SK-N-SH (cell line): ENCODE results near the gene SESTD1. TPM values are rescaled to one million over a fixed set of nuclear protein-coding genes. Genes with fewer than 3 reads are reported as not detected.

Experiments used
- CTCF ChIA-PET: fragments of 300-600, 350-600 bp; formaldehyde crosslinking; extraction: SDS; loops from one replicate; lab custom pipeline; 2021; lab: Yijun Ruan, JAX
- POLR2A ChIA-PET: fragments of 350-600 bp; sonication (Branson Sonifier 250); formaldehyde crosslinking; extraction: SDS; loops from one replicate; lab custom pipeline; 2020; ENCODE audit warnings: antibody characterized with exemption, inconsistent platforms; lab: Yijun Ruan, JAX
- DNase-seq: peaks from one replicate; pipeline ENCODE4 v3.0.0; 2012
- H2AFZ ChIP-seq: fragments of 200-600 bp; sonication (generic); 2 replicates; pipeline ENCODE4 v1.8.1; 2016; ENCODE audit warnings: antibody characterized with exemption, mild to moderate bottlenecking, low read depth
- H3F3A ChIP-seq: fragments of 200-600 bp; sonication (generic); replicated peaks from 2 replicates; pipeline ENCODE3; 2016; ENCODE audit warnings: antibody characterized with exemption, mild to moderate bottlenecking; ENCODE audit not compliant: insufficient read depth
- H3K27ac ChIP-seq, 2 experiments: fragments of 200-500 bp in 1 of 2; fragments of 200-600 bp in 1 of 2; sonication (Bioruptor generic) in 1 of 2; sonication (generic), shearing (Covaris generic) in 1 of 2; 2 replicates each; pipeline versions ENCODE4 v1.5.1 to v1.6.1; 2014 to 2016; ENCODE audit warnings: low read depth in 2 of 2, inconsistent platforms in 1 of 2, low read length in 1 of 2, mild to moderate bottlenecking in 1 of 2, mixed read lengths in 1 of 2
- H3K27me3 ChIP-seq: fragments of 200-600 bp; sonication (generic), shearing (Covaris generic); 2 replicates; pipeline ENCODE4 v1.6.1; 2016; ENCODE audit warnings: mixed run types; ENCODE audit not compliant: insufficient read depth
- H3K36me3 ChIP-seq, 2 experiments: fragments of 200-500 bp in 1 of 2; fragments of 200-600 bp in 1 of 2; sonication (Bioruptor generic) in 1 of 2; sonication (generic) in 1 of 2; replicated peaks in 1 of 2; 2 replicates each; pipeline versions ENCODE3 to v1.5.1; 2014 to 2016; ENCODE audit warnings: low read length in 1 of 2, mild to moderate bottlenecking in 1 of 2; ENCODE audit not compliant: insufficient read depth in 2 of 2, control insufficient read depth in 1 of 2
- H3K4me1 ChIP-seq, 2 experiments: fragments of 200-500 bp in 1 of 2; fragments of 200-600 bp in 1 of 2; sonication (Bioruptor generic) in 1 of 2; sonication (generic), shearing (Covaris generic) in 1 of 2; 2 replicates each; pipeline versions ENCODE4 v1.5.1 to v1.6.1; 2014 to 2016; ENCODE audit warnings: low read depth in 1 of 2, low read length in 1 of 2, mixed run types in 1 of 2; ENCODE audit not compliant: insufficient read depth in 2 of 2, control insufficient read depth in 1 of 2
- H3K4me2 ChIP-seq: fragments of 200-600 bp; sonication (generic), shearing (Covaris generic); 2 replicates; pipeline ENCODE4 v1.6.1; 2017; ENCODE audit warnings: mixed run types
- H3K4me3 ChIP-seq, 2 experiments: fragments of 200-500 bp in 1 of 2; fragments of 200-600 bp in 1 of 2; sonication (Bioruptor generic) in 1 of 2; sonication (generic), shearing (Covaris generic) in 1 of 2; 2 replicates each; pipeline versions ENCODE4 v1.5.1 to v1.8.1; 2014 to 2016; ENCODE audit warnings: low read depth in 2 of 2, inconsistent platforms in 1 of 2, low read length in 1 of 2, mild to moderate bottlenecking in 1 of 2, mixed read lengths in 1 of 2, moderate library complexity in 1 of 2
- H3K79me2 ChIP-seq: fragments of 200-600 bp; sonication (generic); 2 replicates; pipeline ENCODE4 v1.8.1; 2017; ENCODE audit warnings: mild to moderate bottlenecking; ENCODE audit not compliant: insufficient read depth
- H3K9ac ChIP-seq: fragments of 200-600 bp; sonication (generic); 2 replicates; pipeline ENCODE4 v1.6.1; 2017; ENCODE audit warnings: mixed run types
- H3K9me2 ChIP-seq: fragments of 200-600 bp; sonication (generic); 2 replicates; pipeline ENCODE4 v1.6.1; 2017; ENCODE audit warnings: mixed run types
- H3K9me3 ChIP-seq: fragments of 200-600 bp; sonication (generic); 2 replicates; pipeline ENCODE4 v1.6.1; 2017; ENCODE audit warnings: mixed run types, mild to moderate bottlenecking, moderate library complexity
- H4K20me1 ChIP-seq: fragments of 200-600 bp; sonication (generic); 2 replicates; pipeline ENCODE4 v1.6.1; 2017; ENCODE audit warnings: mild to moderate bottlenecking, mixed run types; ENCODE audit not compliant: insufficient read depth
- CTCF ChIP-seq: fragments of 200-600 bp; sonication (generic); IDR thresholded peaks from 2 replicates; pipeline ENCODE4 v1.6.1; 2017; ENCODE audit warnings: antibody characterized with exemption, mild to moderate bottlenecking, moderate library complexity
- ELF1 ChIP-seq: IDR thresholded peaks from 2 replicates; pipeline ENCODE4 v1.4.0; 2012
- EP300 ChIP-seq, 2 experiments: IDR thresholded peaks; 2 replicates each; pipeline versions ENCODE4 v1.4.0 to v1.6.1; 2012; ENCODE audit warnings: borderline replicate concordance in 1 of 2, low read depth in 1 of 2, low read length in 1 of 2
- EZH2phosphoT487 ChIP-seq: fragments of 200-600 bp; sonication (generic); IDR thresholded peaks from 2 replicates; pipeline ENCODE4 v1.6.1; 2017; ENCODE audit warnings: low read depth, mixed run types, mild to moderate bottlenecking, antibody characterized with exemption, moderate library complexity, borderline replicate concordance
- FOSL2 ChIP-seq: IDR thresholded peaks from 2 replicates; pipeline ENCODE4 v1.4.0; 2012; ENCODE audit warnings: low read depth, mild to moderate bottlenecking, moderate library complexity, borderline replicate concordance
- FOXM1 ChIP-seq: IDR thresholded peaks from 2 replicates; pipeline ENCODE4 v1.4.0; 2012; ENCODE audit warnings: low read depth, mild to moderate bottlenecking
- GATA2 ChIP-seq: sonication (generic); formaldehyde crosslinking; IDR thresholded peaks from 2 replicates; pipeline ENCODE4 v1.5.0; 2020; ENCODE audit warnings: mild to moderate bottlenecking, missing genetic modification reagents
- MAX ChIP-seq: IDR thresholded peaks from 2 replicates; pipeline ENCODE4 v1.4.0; 2012; ENCODE audit warnings: low read depth
- MXI1 ChIP-seq: IDR thresholded peaks from 2 replicates; pipeline ENCODE4 v1.6.1; 2012; ENCODE audit warnings: mild to moderate bottlenecking, low read depth, low read length, improper control_type of control experiment
- NFIC ChIP-seq: IDR thresholded peaks from 2 replicates; pipeline ENCODE4 v1.4.0; 2012; ENCODE audit warnings: borderline replicate concordance
- NRF1 ChIP-seq: IDR thresholded peaks from 2 replicates; pipeline ENCODE4 v1.6.1; 2012; ENCODE audit warnings: low read depth, mild to moderate bottlenecking, low read length
- POLR2AphosphoS5 ChIP-seq: IDR thresholded peaks from 2 replicates; pipeline ENCODE4 v1.6.1; 2012; ENCODE audit warnings: low read depth, low read length
- RAD21 ChIP-seq: IDR thresholded peaks from 2 replicates; pipeline ENCODE4 v1.6.1; 2012; ENCODE audit warnings: mild to moderate bottlenecking, low read length
- RFX5 ChIP-seq: IDR thresholded peaks from 2 replicates; pipeline ENCODE4 v1.6.1; 2012; ENCODE audit warnings: mild to moderate bottlenecking, improper control_type of control experiment, low read length
- RXRA ChIP-seq: IDR thresholded peaks from 2 replicates; pipeline ENCODE4 v1.4.0; 2012; ENCODE audit warnings: low read depth, mild to moderate bottlenecking, borderline replicate concordance
- SIN3A ChIP-seq: IDR thresholded peaks from 2 replicates; pipeline ENCODE4 v1.6.1; 2012; ENCODE audit warnings: low read depth, mild to moderate bottlenecking, low read length, moderate library complexity, borderline replicate concordance
- TAF1 ChIP-seq: IDR thresholded peaks from 2 replicates; pipeline ENCODE4 v1.6.1; 2012; ENCODE audit warnings: low read depth, mild to moderate bottlenecking, low read length, moderate library complexity, borderline replicate concordance
- TEAD4 ChIP-seq: IDR thresholded peaks from 2 replicates; pipeline ENCODE4 v1.4.0; 2012; ENCODE audit warnings: mild to moderate bottlenecking, borderline replicate concordance; ENCODE audit not compliant: insufficient read depth
- YY1 ChIP-seq: IDR thresholded peaks from 2 replicates; pipeline ENCODE4 v1.4.0; 2012; ENCODE audit warnings: low read depth, mild to moderate bottlenecking
- ZBTB33 ChIP-seq: IDR thresholded peaks from 2 replicates; pipeline ENCODE4 v1.4.0; 2012; ENCODE audit warnings: low read depth, borderline replicate concordance
- WGBS: methylation state at CpG from one replicate; pipeline ENCODE4 v1.1.6; 2017; ENCODE audit warnings: low lambda C conversion rate; 5-methylcytosine and 5-hydroxymethylcytosine counted together
- polyA plus RNA-seq, 3 experiments: library from polyadenylated mRNA; depleted of rRNA; stranded (reverse); fragments of >200 nt; gene quantifications; 2 replicates each; pipeline ENCODE4 v1.2.3, GENCODE V29; 2012

Gene SESTD1
- polyA plus RNA-seq, 1 of the 3 experiments (the other 2 are of a cell fraction): 4.6 TPM

- no peak for TF ChIP-seq EP300 (IDR thresholded peaks at IDR 0.05; ENCODE audit: borderline replicate concordance in 1 of 2, low read depth in 1 of 2, low read length in 1 of 2)
- TF ChIP-seq EZH2phosphoT487: no peak
- no peak for TF ChIP-seq YY1
- no peak for TF ChIP-seq ELF1
- no peak for TF ChIP-seq NRF1
- TF ChIP-seq, all 33 proteins: peak for 0
Measured at GRCh38 chr2:179072527-179072926, 192.1 kb downstream of the SESTD1 start (continued).

GRCh38 chr2:179071810-179072355, 192.7 kb downstream of the SESTD1 start:
- Histone ChIP-seq H3F3A (no peaks in the 10 kb centered on the region), H3K27me3 (no peaks in the 10 kb centered on the region), H3K9me3 (no peaks in the 10 kb centered on the region), H3K4me2 (no peak overlapping the region), H3K9ac (no peak overlapping the region), H3K36me3 (no peaks in the 10 kb centered on the region), H3K79me2 (no peaks in the 10 kb centered on the region), H3K9me2 (no peaks in the 10 kb centered on the region), H4K20me1 (no peaks in the 10 kb centered on the region), H3K4me1 (no peaks in the 10 kb centered on the region), H3K27ac (no peak overlapping the region), H3K4me3 (no peak overlapping the region), H2AFZ (no peak overlapping the region)
- ChIA-PET CTCF (interaction anchor here (0.8 kb wide), 1 partner anchor 57 kb away, joined by 4 read pairs; no protein-coding TSS in a partner anchor), POLR2A (no interaction called here)
- WGBS: 37% methylated on average over 3 of the region's 3 CpGs
- no peak for DNase-seq
- TF ChIP-seq RXRA (no peak), ELF1 (no peak), RFX5 (no peak), CTCF (no peak), RAD21 (no peak), MAX (no peak), TAF1 (no peak), GATA2 (CRISPR knock-in tag) (no peak), NFIC (no peak), POLR2AphosphoS5 (no peak), FOXM1 (no peak), TEAD4 (no peak), YY1 (no peak), ZBTB33 (no peak), EZH2phosphoT487 (no peak), FOSL2 (no peak), NRF1 (no peak), MXI1 (no peak), SIN3A (no peak)
